NCI-H226 (cell line): Measurements from ENCODE around the gene STX3.
"Not testable (repeated sequence)": the region's sequence is repeated elsewhere in the genome, so short reads cannot be mapped to it uniquely, and the experiment has no call there.

Source experiments
- DNase-seq: peaks from one replicate; pipeline ENCODE4 v3.0.0-alpha.2; 2015

STX3 gene

GRCh38 chr11:59794417-59794816 is 39.2 kb downstream of the STX3 start:
- DNase-seq, result no peak

- DNase-seq, result no peak
These were observed 45.3 kb downstream of the STX3 start for GRCh38 chr11:59800390-59801025.

- no peak for DNase-seq
These were observed 46.1 kb downstream of the STX3 start for GRCh38 chr11:59801160-59801706.

GRCh38 chr11:59801981-59802638 is 46.9 kb downstream of the STX3 start:
- DNase-seq, result peak; percentile 15

- peak; percentile 3 for DNase-seq
These were observed 47.5 kb downstream of the STX3 start for GRCh38 chr11:59802639-59803176.

GRCh38 chr11:59804061-59804460 is 48.9 kb downstream of the STX3 start:
- DNase-seq, result no peak

- DNase-seq, result no peak
These were observed 52.0 kb downstream of the STX3 start for GRCh38 chr11:59807047-59807610.

GRCh38 chr11:59810189-59810910 is 55.2 kb downstream of the STX3 start, which contains the start of gene MRPL16:
Gene MRPL16, minus strand, starts transcription at chr11:59810778. Its CDS starts 120 bp downstream, at chr11:59810658.
- peak; percentile 80 for DNase-seq

GRCh38 chr11:59810911-59811259 is 55.7 kb downstream of the STX3 start:
- no peak for DNase-seq

- no peak for DNase-seq
These were observed 57.0 kb downstream of the STX3 start for GRCh38 chr11:59812220-59812619.

GRCh38 chr11:59813364-59813763 is 58.2 kb downstream of the STX3 start:
- DNase-seq, result no peak

- no peak for DNase-seq
These were observed 58.8 kb downstream of the STX3 start for GRCh38 chr11:59814021-59814420.

GRCh38 chr11:59815754-59816153 is 60.6 kb downstream of the STX3 start:
- DNase-seq, result no peak

GRCh38 chr11:59816434-59816833 is 61.3 kb downstream of the STX3 start:
- DNase-seq, result not testable (repeated sequence)

GRCh38 chr11:59818572-59818971 is 63.4 kb downstream of the STX3 start:
- no peak for DNase-seq

- peak; percentile 53 for DNase-seq
These were observed 67.9 kb downstream of the STX3 start for GRCh38 chr11:59822989-59823566.

GRCh38 chr11:59829358-59829757 is 74.2 kb downstream of the STX3 start:
- no peak for DNase-seq

- DNase-seq, result no peak
These were observed 78.4 kb downstream of the STX3 start for GRCh38 chr11:59833602-59834001.

- no peak for DNase-seq
These were observed 84.4 kb downstream of the STX3 start for GRCh38 chr11:59839615-59840014.

- DNase-seq, result no peak
These were observed 86.3 kb downstream of the STX3 start for GRCh38 chr11:59841514-59841913.

- no peak for DNase-seq
These were observed 87.1 kb downstream of the STX3 start for GRCh38 chr11:59842316-59842715.

GRCh38 chr11:59845399-59845798 is 90.2 kb downstream of the STX3 start, which contains the start of gene CBLIF:
Gene CBLIF, minus strand, starts transcription at chr11:59845499. Its CDS starts 46 bp downstream, at chr11:59845453.
- no peak for DNase-seq

GRCh38 chr11:59846556-59846955 is 91.4 kb downstream of the STX3 start:
- DNase-seq, result no peak
